ENCODE results near the gene PRKG1.

- TF ChIP-seq CTCF (IDR thresholded peaks at IDR 0.05) (no peak), POLR2AphosphoS5 (IDR thresholded peaks at IDR 0.05; ENCODE audit: insufficient read depth in 1 of 2, low read depth in 1 of 2) (no peak)
Observed at GRCh38 chr10:51745397-51745796, 671.1 kb downstream of the PRKG1 start.
